ENCODE measurements around the gene IL22RA2.

GRCh38 chr6:137181891-137182653, 8.6 kb upstream of the IL22RA2 start:
- TF ChIP-seq ZKSCAN8 (CRISPR knock-in tag; IDR thresholded peaks at IDR 0.05) (no peak), PHB (CRISPR knock-in tag; IDR thresholded peaks at IDR 0.05) (no peak), CTCF (IDR thresholded peaks at IDR 0.05 in 2 of 3, conservative IDR thresholded peaks at IDR 0.05 in 1 of 3; ENCODE audit: insufficient read depth in 2 of 3, low read depth in 1 of 3, low read length in 3 of 3) (no peak), L3MBTL2 (IDR thresholded peaks at IDR 0.05) (no peak), STAT6 (CRISPR knock-in tag; IDR thresholded peaks at IDR 0.05) (no peak), KAT2B (IDR thresholded peaks at IDR 0.05; ENCODE audit: low read depth, low read length) (no peak), POLR2A (conservative IDR thresholded peaks at IDR 0.05) (no peak), CBFB (CRISPR knock-in tag; IDR thresholded peaks at IDR 0.05) (no peak), SIRT6 (IDR thresholded peaks at IDR 0.05; ENCODE audit: low read depth, low read length) (no peak), ZEB2 (IDR thresholded peaks at IDR 0.05) (no peak), RBM39 (optimal IDR thresholded peaks at IDR 0.05; ENCODE audit: low read depth, low read length) (no peak), GTF3C2 (IDR thresholded peaks at IDR 0.05; ENCODE audit: borderline replicate concordance, extremely low read depth, insufficient read length) (no peak), TAF15 (IDR thresholded peaks at IDR 0.05; ENCODE audit: low read depth, low read length) (no peak), POLR2AphosphoS5 (IDR thresholded peaks at IDR 0.05; ENCODE audit: control insufficient read depth, insufficient read depth, low read depth, low read length) (no peak)

Data from K562 (cell line).